Stomach (tissue), 9 donors: ENCODE data around the gene SIGLEC14. TPM values are rescaled to one million over a fixed set of nuclear protein-coding genes. Genes with fewer than 3 reads are reported as not detected.
"Not testable (repeated sequence)": the region's sequence is repeated elsewhere in the genome, so short reads cannot be mapped to it uniquely, and the experiment has no call there.

Experiments
- DNase-seq, 2 donors: peaks; one replicate each; pipeline versions ENCODE4 v3.0.0 to v3.0.0-alpha.2; 2013 to 2019
- H3K27ac ChIP-seq, 5 donors: fragments of 200-600 bp in 4 of 5; sonication (generic) in 4 of 5; one replicate each; pipeline ENCODE4 v1.5.1; 2013 to 2019; ENCODE audit warnings: mild to moderate bottlenecking in 1 of 5, moderate library complexity in 1 of 5
- H3K27me3 ChIP-seq, 3 donors: fragments of 200-600 bp; sonication (generic); one replicate each; pipeline ENCODE4 v1.5.1; 2017 to 2019; ENCODE audit warnings: mixed run types in 1 of 3
- H3K36me3 ChIP-seq, 4 donors: fragments of 200-600 bp; sonication (generic); 1 replicate in 3 of 4; 2 replicates in 1 of 4; pipeline ENCODE4 v1.5.1; 2016 to 2019
- H3K4me1 ChIP-seq, 4 donors: fragments of 200-600 bp; sonication (generic); one replicate each; pipeline ENCODE4 v1.5.1; 2016 to 2019
- H3K4me3 ChIP-seq, 4 donors: fragments of 200-600 bp; sonication (generic) in 3 of 4; one replicate each; pipeline ENCODE4 v1.5.1; 2016 to 2019; ENCODE audit warnings: mild to moderate bottlenecking in 1 of 4
- H3K9me3 ChIP-seq, 4 donors: fragments of 200-600 bp; sonication (generic); one replicate each; pipeline ENCODE4 v1.5.1; 2016 to 2019
- CTCF ChIP-seq, 7 experiments: fragments of 450-650 bp in 4 of 7; fragments of 200-600 bp in 3 of 7; sonication (generic) in 3 of 7; IDR thresholded peaks; one replicate each; pipeline ENCODE4 v1.5.1; 2016 to 2019; ENCODE audit warnings: antibody characterized with exemption in 7 of 7, control low read depth in 2 of 7, mild to moderate bottlenecking in 1 of 7
- EP300 ChIP-seq: sonication (generic); formaldehyde crosslinking; IDR thresholded peaks from one replicate; pipeline ENCODE4 v1.6.1; 2017; ENCODE audit warnings: antibody characterized with exemption
- POLR2A ChIP-seq, 4 donors: fragments of 450-650 bp; IDR thresholded peaks; one replicate each; pipeline ENCODE4 v1.6.1; 2016; ENCODE audit warnings: antibody characterized with exemption in 4 of 4, control low read depth in 2 of 4, mild to moderate bottlenecking in 1 of 4, moderate library complexity in 1 of 4
- POLR2AphosphoS5 ChIP-seq, 3 donors: sonication (generic); formaldehyde crosslinking; IDR thresholded peaks; one replicate each; pipeline ENCODE4 v1.6.1; 2016; ENCODE audit warnings: antibody characterized with exemption in 3 of 3
- WGBS, 5 donors: extraction: QIAGEN DNeasy Blood & Tissue Kit in 3 of 5; methylation state at CpG; one replicate each; pipeline versions ENCODE4 v1.1.5 to v1.1.7; 2013 to 2018; 5-methylcytosine and 5-hydroxymethylcytosine counted together
- intact Hi-C: fragments of 100-400 bp; cut with DNase I; formaldehyde crosslinking; loops from one replicate; pipeline ENCODE4 v1.15.1; 2023; ENCODE audit warnings: low total_unique reads
- polyA plus RNA-seq, 3 donors: library from polyadenylated mRNA; stranded (reverse); fragments of 200-250 nt; gene quantifications; one replicate each; pipeline ENCODE4 v1.2.3, GENCODE V29; 2013
- total RNA-seq, 5 donors: library from RNA; depleted of rRNA; stranded (reverse); fragments of >200 nt; gene quantifications; one replicate each; pipeline versions ENCODE4 v1.1.0 to v1.2.3, GENCODE V29; 2014 to 2016
- donor health status: healthy with polysubstance abuse.
- donor health status: Bipolar disorder and iron deficiency.
- donor health status: healthy.

Gene SIGLEC14
- total and polyA plus RNA-seq, 8 donors = 0.55 to 5.4 (median 2.0) TPM; not detected in 3

DNA sequence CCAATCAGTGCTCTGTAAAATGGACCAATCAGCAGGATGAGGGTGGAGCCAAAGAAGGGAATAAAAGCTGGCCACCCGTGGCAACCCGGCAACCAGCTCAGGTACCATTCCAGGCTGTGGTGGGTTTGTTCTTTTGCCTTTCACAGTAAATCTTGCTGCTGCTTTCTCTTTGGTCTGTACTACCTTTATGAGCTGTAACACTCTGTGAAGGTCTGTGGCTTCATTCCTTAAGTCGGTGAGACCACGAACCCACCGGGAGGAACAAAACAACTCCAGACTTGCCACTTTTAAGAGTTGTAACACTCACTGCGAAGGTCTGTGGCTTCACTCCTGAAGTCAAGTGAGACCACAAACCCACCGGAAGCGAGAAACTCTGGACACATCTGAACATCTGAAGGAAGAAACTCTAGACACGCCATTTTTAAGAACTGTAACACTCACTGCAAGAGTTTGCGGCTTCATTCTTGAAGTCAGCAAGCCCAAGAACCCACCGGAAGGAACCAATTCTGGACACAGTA is 30.0 kb upstream of the SIGLEC14 start:
- Histone ChIP-seq H3K27me3 (peaks cover 0 to 21% (median 6%) of the 10 kb centered on the region in 3 donors), H3K4me1 (no peaks in the 10 kb centered on the region), H3K36me3 (no peaks in the 10 kb centered on the region), H3K4me3 (no peak overlapping the region), H3K27ac (no peak overlapping the region), H3K9me3 (no peaks in the 10 kb centered on the region)
- 70 to 75% (median 71%) methylated on average over 9 to 11 of the region's 11 CpGs for WGBS, 5 donors
- intact Hi-C loops = loop anchor here (10.0 kb wide), 1 partner anchor 88 kb away; the partner anchor contains the start of gene FPR2
- TF ChIP-seq POLR2AphosphoS5 (IDR thresholded peaks at IDR 0.05) = no peak
- no peak for TF ChIP-seq EP300
- no peak for TF ChIP-seq POLR2A (IDR thresholded peaks at IDR 0.05)
- TF ChIP-seq CTCF (IDR thresholded peaks at IDR 0.05) = no peak
- no peak for DNase-seq

- 54 to 68% (median 63%) methylated on average over 7 of the region's 7 CpGs for WGBS, 5 donors
- not testable (repeated sequence) for H3K4me1 ChIP-seq, H3K36me3 ChIP-seq, H3K27ac ChIP-seq, H3K4me3 ChIP-seq, H3K9me3 ChIP-seq
- peak in 1 of 2 donors; percentile 36 for DNase-seq
- intact Hi-C loops = loop anchor here (10.0 kb wide), 1 partner anchor 89 kb away; the partner anchor contains the start of gene FPR2
- peaks cover 0 to 21% (median 6%) of the 10 kb centered on the region in 3 donors for H3K27me3 ChIP-seq
- TF ChIP-seq CTCF (IDR thresholded peaks at IDR 0.05) = peak in 2 of 7 experiments; percentile 11 to 35
Measured at GRCh38 chr19:51675911-51676565, 29.4 kb upstream of the SIGLEC14 start.

- H3K27ac ChIP-seq = no peak overlapping the region
- H3K27me3 ChIP-seq = peaks cover 0 to 35% (median 12%) of the 10 kb centered on the region in 3 donors
- no peak overlapping the region for H3K4me3 ChIP-seq
- intact Hi-C loops = no loop called here
- H3K4me1 ChIP-seq = no peaks in the 10 kb centered on the region
- H3K36me3 ChIP-seq = no peaks in the 10 kb centered on the region
- 61 to 90% (median 73%) methylated on average over 3 of the region's 3 CpGs for WGBS, 5 donors
- H3K9me3 ChIP-seq = peaks cover 0 to 9% (median 6%) of the 10 kb centered on the region in 4 donors
- TF ChIP-seq CTCF (IDR thresholded peaks at IDR 0.05) (no peak), EP300 (no peak), POLR2A (IDR thresholded peaks at IDR 0.05) (no peak), POLR2AphosphoS5 (IDR thresholded peaks at IDR 0.05) (no peak)
- DNase-seq = no peak
Measured at GRCh38 chr19:51668216-51668615, 21.6 kb upstream of the SIGLEC14 start.

DNA sequence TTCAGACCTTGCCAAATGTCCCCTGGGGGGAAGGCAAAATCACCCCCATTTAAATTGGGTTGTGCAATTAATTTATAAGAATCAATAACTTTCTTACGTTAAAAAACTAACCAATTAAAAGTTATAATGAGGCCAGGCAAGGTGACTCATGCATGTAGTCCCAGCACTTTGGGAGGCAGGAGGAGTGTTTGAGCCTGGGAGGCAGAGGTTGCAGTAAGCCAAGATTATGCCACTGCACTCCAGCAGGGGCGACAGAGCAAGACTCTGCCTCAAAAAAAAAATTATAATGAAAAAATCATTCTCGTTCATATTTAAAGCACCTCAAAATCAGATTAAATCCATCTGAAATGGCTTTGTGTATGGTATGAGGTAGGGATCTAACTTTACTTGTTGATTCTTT is 18.4 kb upstream of the SIGLEC14 start:
- DNase-seq = no peak
- Histone ChIP-seq H3K36me3 (no peaks in the 10 kb centered on the region), H3K27ac (no peak overlapping the region), H3K9me3 (peaks cover 0 to 9% (median 6%) of the 10 kb centered on the region in 4 donors), H3K27me3 (peaks cover 0 to 50% (median 12%) of the 10 kb centered on the region in 3 donors), H3K4me3 (no peak overlapping the region), H3K4me1 (no peaks in the 10 kb centered on the region)
- intact Hi-C loops = no loop called here
- WGBS, 5 donors = 52 to 61% (median 60%) methylated on average over 3 of the region's 3 CpGs
- no peak for TF ChIP-seq POLR2AphosphoS5 (IDR thresholded peaks at IDR 0.05)
- TF ChIP-seq CTCF (IDR thresholded peaks at IDR 0.05) = no peak
- TF ChIP-seq POLR2A (IDR thresholded peaks at IDR 0.05) = no peak
- TF ChIP-seq EP300 = no peak
